Mononuclear cell (primary cell): ENCODE measurements around the gene AMH. TPM values are rescaled to one million over a fixed set of nuclear protein-coding genes. Genes with fewer than 3 reads are reported as not detected.

Experiments used
- H3K27me3 ChIP-seq: 2 replicates; pipeline ENCODE4 v1.6.0; 2011; ENCODE audit warnings: low read length, control low read depth; ENCODE audit not compliant: insufficient read depth
- H3K4me1 ChIP-seq: 2 replicates; pipeline ENCODE4 v1.5.1; 2011; ENCODE audit warnings: mild to moderate bottlenecking, low read length, control low read depth; ENCODE audit not compliant: insufficient read depth
- H3K4me3 ChIP-seq: 2 replicates; pipeline ENCODE4 v1.5.1; 2011; ENCODE audit warnings: mild to moderate bottlenecking, low read length, moderate library complexity
- H3K9me3 ChIP-seq: 2 replicates; pipeline ENCODE4 v1.5.1; 2011; ENCODE audit warnings: low read depth, mild to moderate bottlenecking, control low read depth, low read length
- total RNA-seq: library from RNA; depleted of rRNA; stranded (reverse); fragments of >200 nt; gene quantifications from one replicate; pipeline ENCODE4 v1.2.3, GENCODE V29; 2012

The AMH gene
- total RNA-seq, 1 donor, result 1.3 TPM

DNA sequence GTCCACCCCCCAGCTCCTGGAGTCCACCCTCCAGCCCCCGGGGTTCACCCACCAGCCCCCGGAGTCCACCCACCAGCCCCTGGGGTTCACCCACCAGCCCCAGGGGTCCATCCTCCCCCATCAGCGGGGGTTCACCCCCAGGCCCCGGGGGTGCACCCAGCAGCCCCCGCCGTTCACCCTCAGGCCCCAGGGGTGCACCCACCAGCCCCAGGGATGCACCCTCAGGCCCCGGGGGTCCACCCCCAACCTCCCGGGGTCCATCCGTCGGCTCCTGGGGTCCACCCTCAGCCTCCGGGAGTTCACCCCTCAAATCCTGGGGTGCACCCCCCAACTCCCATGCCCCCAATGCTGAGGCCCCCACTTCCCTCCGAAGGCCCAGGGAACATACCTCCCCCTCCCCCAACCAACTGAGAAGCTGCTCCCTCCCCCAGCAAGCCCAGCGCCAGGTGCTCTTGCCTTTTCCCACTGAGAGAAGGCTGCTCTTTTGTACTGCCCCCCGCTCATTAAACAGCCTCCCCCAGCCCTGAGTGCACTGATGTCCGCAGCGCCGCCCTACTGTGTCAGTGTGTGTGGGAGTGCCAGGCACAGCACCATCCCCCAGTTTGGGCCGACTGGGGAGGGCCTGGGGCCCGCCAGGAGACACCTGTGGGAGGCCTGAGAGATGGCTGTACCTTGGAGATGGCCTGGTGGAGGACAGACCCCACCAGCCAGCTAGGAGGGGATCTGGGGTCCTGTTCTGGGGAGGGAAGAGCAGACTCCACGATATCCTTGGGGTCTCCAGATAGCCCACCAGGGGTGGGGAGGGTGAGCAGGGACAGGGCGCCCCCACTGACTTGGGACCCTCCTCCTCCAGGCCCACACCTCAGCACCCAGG lies 750 bp upstream of the AMH start:
- H3K9me3 ChIP-seq, result no peaks in the 10 kb centered on the region
- no peak overlapping the region for H3K4me3 ChIP-seq
- H3K4me1 ChIP-seq, result peaks cover 32% of the 10 kb centered on the region
- H3K27me3 ChIP-seq, result peaks cover 30% of the 10 kb centered on the region

DNA sequence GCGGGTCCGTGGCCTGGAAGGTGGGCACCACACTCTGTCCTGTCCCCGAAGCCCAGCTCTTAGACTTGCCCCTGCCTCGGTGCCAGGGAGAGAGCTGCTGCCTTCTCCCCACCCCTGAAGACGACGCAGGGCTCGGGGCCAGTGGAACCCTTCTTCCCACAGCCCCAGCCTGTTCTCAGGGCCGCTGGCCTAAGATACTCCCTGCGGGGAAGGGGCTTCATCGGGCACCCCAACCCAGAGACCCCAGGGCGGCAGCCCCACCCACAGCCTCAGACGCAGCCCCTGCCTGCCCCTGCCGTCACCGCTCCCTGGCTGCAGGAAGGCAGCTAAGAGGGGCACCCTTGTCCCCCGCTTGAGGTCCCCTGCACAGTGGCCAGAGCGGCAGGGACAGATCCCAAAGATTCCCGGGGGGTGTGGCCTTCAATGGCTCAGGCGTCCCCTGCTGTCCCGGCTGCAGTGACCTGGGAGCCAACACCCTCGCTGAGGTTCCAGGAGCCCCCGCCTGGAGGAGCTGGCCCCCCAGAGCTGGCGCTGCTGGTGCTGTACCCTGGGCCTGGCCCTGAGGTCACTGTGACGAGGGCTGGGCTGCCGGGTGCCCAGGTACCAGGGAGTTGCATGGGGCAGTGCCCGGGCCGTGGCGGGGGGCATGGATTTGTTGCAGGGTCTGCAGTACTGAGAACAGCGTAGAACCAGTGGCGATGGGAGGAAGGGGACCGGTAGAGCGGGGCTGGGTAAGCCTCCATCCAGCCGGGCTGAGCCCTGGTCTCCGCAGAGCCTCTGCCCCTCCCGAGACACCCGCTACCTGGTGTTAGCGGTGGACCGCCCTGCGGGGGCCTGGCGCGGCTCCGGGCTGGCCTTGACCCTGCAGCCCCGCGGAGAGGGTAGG lies 1.0 kb downstream of the AMH start:
- H3K4me3 ChIP-seq, result no peak overlapping the region
- no peaks in the 10 kb centered on the region for H3K9me3 ChIP-seq
- H3K4me1 ChIP-seq, result peaks cover 41% of the 10 kb centered on the region
- H3K27me3 ChIP-seq, result peaks cover 33% of the 10 kb centered on the region

DNA sequence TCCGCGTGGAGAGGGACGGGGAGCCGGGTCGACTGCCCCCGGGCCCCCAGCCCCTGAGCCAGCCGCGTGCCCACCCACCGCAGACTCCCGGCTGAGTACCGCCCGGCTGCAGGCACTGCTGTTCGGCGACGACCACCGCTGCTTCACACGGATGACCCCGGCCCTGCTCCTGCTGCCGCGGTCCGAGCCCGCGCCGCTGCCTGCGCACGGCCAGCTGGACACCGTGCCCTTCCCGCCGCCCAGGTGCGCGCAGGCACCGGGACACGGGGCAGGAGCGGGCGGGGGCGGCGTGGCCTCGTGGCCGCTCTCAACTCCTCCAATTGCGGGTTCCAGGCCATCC lies 1.6 kb downstream of the AMH start:
- no peaks in the 10 kb centered on the region for H3K9me3 ChIP-seq
- H3K27me3 ChIP-seq, result peaks cover 33% of the 10 kb centered on the region
- peaks cover 41% of the 10 kb centered on the region for H3K4me1 ChIP-seq
- no peak overlapping the region for H3K4me3 ChIP-seq

DNA sequence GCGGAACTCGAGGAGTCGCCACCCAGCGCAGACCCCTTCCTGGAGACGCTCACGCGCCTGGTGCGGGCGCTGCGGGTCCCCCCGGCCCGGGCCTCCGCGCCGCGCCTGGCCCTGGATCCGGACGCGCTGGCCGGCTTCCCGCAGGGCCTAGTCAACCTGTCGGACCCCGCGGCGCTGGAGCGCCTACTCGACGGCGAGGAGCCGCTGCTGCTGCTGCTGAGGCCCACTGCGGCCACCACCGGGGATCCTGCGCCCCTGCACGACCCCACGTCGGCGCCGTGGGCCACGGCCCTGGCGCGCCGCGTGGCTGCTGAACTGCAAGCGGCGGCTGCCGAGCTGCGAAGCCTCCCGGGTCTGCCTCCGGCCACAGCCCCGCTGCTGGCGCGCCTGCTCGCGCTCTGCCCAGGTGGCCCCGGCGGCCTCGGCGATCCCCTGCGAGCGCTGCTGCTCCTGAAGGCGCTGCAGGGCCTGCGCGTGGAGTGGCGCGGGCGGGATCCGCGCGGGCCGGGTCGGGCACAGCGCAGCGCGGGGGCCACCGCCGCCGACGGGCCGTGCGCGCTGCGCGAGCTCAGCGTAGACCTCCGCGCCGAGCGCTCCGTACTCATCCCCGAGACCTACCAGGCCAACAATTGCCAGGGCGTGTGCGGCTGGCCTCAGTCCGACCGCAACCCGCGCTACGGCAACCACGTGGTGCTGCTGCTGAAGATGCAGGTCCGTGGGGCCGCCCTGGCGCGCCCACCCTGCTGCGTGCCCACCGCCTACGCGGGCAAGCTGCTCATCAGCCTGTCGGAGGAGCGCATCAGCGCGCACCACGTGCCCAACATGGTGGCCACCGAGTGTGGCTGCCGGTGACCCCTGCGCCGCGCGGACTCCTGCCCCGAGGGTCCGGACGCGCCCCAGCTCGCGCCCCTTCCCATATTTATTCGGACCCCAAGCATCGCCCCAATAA lies 2.3 kb downstream of the AMH start:
- Histone ChIP-seq H3K4me1 (peaks cover 41% of the 10 kb centered on the region), H3K27me3 (peaks cover 33% of the 10 kb centered on the region), H3K9me3 (no peaks in the 10 kb centered on the region), H3K4me3 (no peak overlapping the region)

DNA sequence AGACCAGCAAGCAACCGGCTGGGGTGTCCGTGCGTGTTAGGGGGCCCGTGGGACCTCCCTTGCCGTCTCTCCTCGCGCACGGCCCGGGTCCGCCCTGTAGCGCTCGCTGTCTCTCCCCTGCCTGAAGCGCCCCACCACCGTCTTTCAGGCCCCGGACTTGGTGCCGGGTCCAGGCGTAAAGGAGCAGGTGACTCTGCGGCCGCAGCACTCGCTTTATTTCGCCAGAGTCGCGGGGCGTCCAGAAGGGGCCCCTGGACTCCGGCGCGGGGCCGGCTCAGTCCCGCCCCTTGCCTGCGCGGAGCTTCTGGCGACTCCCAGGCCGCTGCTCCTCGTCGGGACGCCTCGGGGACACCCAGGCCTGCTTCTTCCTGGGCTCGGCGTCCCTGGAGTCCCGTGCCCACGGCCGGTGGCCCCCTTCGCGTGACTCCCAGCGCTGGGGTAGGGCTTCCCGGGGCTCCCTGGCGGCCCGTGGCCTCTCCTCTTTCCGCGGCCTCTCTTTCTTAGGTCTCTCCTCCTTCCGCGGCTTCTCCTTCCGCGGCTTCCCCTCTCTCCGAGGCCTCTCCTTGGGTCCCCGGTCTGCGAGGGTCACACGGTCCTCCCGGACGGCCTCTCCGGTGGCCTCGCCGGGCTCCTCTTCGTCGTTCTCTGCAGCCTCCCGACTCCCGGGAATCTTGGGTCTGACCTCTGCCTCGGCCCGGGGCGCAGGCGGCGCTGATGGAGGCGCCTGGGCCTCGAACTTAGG lies 3.1 kb downstream of the AMH start:
- Histone ChIP-seq H3K9me3 (no peaks in the 10 kb centered on the region), H3K4me3 (no peak overlapping the region), H3K27me3 (peaks cover 33% of the 10 kb centered on the region), H3K4me1 (peaks cover 47% of the 10 kb centered on the region)

DNA sequence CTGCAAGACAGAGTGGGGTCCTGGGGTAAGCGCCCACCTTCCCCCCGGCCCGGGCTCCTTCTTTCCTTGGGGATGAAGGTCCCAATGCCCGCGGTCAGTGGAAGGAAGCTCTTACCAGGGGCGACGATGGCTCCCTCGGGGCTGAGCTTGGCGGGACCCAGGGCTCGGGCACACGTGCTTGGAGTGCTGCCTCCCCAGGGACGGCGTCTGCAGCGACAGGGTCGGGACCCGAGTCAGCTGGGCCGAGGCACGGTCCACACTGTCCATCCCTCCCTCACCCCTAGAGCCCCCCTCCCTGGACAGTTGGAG lies 3.6 kb downstream of the AMH start:
- Histone ChIP-seq H3K27me3 (peaks cover 33% of the 10 kb centered on the region), H3K9me3 (no peaks in the 10 kb centered on the region), H3K4me3 (peak overlapping the region; percentile 13), H3K4me1 (peaks cover 53% of the 10 kb centered on the region)

DNA sequence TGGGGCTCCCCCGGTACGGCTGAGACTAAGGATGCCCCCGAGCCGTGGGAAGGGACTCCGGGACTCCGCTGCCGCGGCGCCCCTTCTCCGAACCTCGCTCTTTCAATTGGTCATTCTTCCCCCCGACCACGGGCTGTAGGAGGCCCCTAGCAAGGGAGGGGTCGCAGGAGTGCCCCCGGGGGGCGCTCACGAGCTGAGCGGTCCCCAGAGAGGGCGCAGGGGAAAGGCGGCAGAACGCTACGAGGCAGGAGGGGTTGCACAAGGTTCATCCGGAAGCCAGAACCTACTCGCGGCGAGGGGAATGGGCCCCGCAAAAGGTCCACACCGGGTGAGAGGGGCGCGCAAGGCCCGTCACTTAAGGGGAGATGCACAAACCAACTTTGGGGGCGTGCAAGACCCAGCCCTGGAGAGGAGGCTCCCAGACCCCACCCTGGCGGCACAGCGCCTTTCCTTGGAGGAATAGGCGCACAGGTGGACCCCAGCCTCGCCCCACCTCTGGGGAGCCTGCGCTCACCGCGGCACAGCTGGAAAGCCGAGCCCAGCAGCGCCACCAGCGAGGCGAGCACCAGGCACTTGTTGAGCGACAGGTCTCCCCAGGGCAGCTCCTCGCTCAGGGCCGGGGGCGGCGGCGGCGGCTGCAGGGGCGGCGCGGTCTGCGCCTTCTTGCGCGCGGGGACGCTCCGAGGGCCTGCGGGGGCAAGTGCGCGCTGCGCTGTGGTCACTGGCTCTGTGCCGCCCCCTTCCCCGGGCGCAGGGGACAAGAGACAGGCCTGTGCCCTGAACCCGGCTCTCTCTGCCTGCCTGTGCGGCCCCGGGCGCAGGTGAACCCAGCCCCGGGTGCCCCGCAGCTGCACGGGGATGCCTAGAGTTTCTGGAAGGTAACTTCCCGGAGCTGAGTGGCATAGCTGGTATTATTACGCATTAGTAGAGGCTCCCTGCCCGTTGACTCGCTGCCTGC lies 4.3 kb downstream of the AMH start:
- Histone ChIP-seq H3K9me3 (no peaks in the 10 kb centered on the region), H3K4me3 (peak overlapping the region; percentile 24), H3K27me3 (peaks cover 33% of the 10 kb centered on the region), H3K4me1 (peaks cover 55% of the 10 kb centered on the region)

DNA sequence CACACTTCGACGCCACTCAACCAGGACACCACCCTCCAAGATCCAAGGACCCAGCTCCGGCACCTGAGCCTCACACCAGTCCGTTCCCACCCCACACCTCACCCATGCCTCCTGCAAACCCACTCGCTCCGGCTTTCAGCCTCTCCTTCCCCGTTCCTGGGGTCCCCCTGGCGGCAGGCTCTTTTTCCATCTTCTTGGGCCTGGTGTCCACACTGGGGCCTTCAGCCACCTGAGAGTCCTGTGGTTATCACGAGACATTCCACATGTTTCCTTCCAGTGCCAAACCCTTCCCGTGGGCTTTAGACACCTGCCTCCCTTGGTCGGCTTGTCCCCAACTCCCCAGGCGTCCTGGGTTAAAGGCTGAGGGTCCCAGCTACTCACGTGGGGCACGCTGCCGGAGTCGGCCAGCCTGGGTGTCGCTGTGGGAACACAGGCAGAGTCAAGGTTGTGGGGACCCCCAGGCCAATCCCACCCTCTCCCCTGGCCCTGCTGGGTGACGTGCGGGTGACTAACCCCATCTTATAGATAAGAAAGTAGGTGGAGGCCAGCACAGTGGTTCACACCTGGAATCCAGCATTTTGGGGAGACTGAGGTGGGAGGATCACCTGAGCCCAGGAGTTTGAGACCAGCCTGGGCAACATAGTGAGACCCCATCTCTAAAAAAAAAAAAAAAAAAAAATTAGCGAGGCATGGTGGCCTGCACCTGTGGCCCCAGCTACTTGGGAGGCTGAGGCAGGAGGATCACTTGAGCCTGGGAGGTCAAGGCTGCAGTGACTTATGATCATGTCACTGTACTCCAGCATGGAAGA lies 5.1 kb downstream of the AMH start:
- Histone ChIP-seq H3K4me3 (no peak overlapping the region), H3K9me3 (no peaks in the 10 kb centered on the region), H3K27me3 (peaks cover 33% of the 10 kb centered on the region), H3K4me1 (peaks cover 61% of the 10 kb centered on the region)

DNA sequence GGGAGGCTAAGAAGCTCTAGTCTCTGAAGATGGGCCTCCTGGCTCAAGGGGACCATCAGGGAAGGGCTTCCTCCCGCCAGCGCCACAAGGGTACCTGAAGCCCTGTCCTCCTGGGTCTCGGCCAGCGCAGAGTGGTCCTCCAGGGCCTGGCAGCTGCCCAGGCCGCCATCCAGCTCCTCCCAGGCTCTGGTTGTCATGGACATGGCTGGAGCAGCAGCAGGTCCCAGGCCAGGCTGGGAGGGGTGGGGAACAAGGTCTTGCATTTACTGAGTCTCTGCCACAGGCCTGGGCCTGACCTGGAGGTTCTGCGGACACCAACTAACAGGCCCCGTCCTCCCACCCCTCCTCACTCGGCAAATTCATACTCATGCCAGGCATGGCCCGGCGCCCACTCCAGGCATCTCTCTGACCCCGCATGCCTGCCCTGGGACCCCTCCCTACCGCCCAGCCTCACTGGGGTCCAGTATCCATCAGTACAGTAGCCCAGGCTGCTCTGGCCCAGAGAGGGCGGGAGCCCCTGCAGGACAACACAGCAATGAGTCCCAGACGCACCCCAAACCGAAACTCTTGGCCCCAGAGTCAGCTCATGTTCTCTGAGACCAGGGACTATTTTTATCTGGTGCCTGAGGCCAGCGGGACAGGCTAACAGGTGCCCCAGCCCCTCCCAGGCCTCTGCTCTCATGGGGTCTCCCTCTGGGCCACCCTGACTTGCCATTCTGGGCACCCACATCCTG lies 6.2 kb downstream of the AMH start:
- H3K4me3 ChIP-seq, result no peak overlapping the region
- no peaks in the 10 kb centered on the region for H3K9me3 ChIP-seq
- H3K4me1 ChIP-seq, result peaks cover 67% of the 10 kb centered on the region

DNA sequence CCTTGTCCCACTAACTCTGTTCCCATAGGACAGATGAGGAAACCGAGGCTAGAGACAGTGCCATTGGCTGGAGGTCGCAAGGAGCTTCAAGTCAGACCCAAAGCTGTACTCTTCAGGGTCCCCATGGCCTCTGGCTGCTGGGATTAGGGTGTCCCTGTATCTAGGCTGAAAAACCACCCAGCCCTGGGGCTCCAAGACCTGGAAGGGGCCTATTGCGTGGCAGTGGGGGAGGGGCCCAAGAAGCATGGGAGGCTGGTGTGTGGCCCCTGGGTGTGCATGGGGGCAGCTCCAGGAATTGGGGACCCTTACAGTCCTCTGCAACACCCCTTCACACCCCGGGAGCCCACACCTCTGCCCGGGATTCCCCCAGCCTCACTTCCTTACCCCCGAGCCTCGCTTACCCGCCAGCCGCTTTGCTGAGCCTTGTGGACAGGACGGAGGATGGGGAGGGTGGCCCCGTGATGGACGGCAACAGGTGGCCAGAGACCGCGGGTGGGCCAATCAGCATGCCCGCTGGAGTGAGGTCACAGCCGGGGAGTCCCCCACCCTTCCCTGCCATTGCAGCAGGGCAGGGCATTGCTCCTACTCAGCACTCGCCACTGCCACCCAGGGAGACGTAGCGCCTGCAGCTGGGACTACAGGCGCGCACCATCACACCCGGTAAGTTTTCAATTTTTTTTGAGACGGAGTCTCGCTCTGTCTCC lies 7.0 kb downstream of the AMH start, which contains the start of gene JSRP1:
Gene JSRP1 (minus strand): TSS at position 436 of the 704 bp plus-strand sequence. CDS start 1,103 bp downstream, outside the sequence.
- H3K4me3 ChIP-seq, result no peak within 1 kb of the TSS
- peaks cover 20% of the 10 kb centered on the region for H3K27me3 ChIP-seq
- peaks cover 64% of the 10 kb centered on the region for H3K4me1 ChIP-seq
- no peaks in the 10 kb centered on the region for H3K9me3 ChIP-seq

More for the DNA sequence above, 6.2 kb downstream of the AMH start:
- peaks cover 27% of the 10 kb centered on the region for H3K27me3 ChIP-seq

DNA sequence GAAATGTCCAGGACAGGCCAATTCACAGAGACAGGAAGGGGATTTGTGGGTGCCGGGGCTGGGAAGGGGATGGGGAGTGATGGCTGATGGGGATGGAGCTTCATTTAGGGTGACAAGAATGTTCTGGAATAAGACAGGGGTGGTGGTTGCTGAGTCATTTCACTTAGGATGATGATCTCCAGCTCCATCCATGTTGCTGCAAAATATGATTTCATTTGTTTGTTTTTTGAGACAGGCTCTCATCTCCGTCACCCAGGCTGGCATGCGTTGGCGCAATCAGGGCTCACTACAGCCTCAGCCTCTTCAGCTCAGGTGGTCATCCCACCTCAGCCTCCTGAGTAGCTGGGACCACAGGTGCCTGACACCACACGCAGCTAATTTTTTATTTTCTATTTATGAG lies 10.2 kb downstream of the AMH start:
- Histone ChIP-seq H3K27me3 (no peaks in the 10 kb centered on the region), H3K4me1 (peaks cover 60% of the 10 kb centered on the region), H3K9me3 (no peaks in the 10 kb centered on the region), H3K4me3 (no peak overlapping the region)
